Activated CD4-positive, alpha-beta T cell treated with anti-CD3 and anti-CD28 coated beads for 36 hours (primary cell): ENCODE measurements around the gene PPIP5K1. TPM values are rescaled to one million over a fixed set of nuclear protein-coding genes. Genes with fewer than 3 reads are reported as not detected.

Experiments used
- ATAC-seq: fragments of 200-7000 bp; cut with Tn5 transposase; one replicate; pipeline ENCODE4 v1.10.0; 2021; ENCODE audit warnings: mild to moderate bottlenecking, moderate library complexity
- CTCF ChIA-PET: fragments of 350-600 bp; sonication (Branson Sonifier 250); formaldehyde crosslinking; loops from one replicate; lab custom pipeline; 2021; ENCODE audit warnings: antibody characterized with exemption; lab: Charles Lee
- POLR2A ChIA-PET: fragments of 350-600 bp; sonication (Branson Sonifier 250); formaldehyde crosslinking; loops from one replicate; lab custom pipeline; 2021; ENCODE audit warnings: antibody characterized with exemption, inconsistent platforms; lab: Charles Lee
- DNase-seq: peaks from one replicate; pipeline ENCODE4 v3.0.0-alpha.2; 2020
- H3K27ac Mint-ChIP-seq: one replicate; pipeline ENCODE4 v1.8.0; 2021; ENCODE audit warnings: mixed read lengths
- H3K27me3 Mint-ChIP-seq: one replicate; pipeline ENCODE4 v1.8.0; 2021; ENCODE audit warnings: mixed read lengths
- H3K36me3 Mint-ChIP-seq: one replicate; pipeline ENCODE4 v1.8.0; 2021; ENCODE audit warnings: low read depth, mixed read lengths
- H3K4me1 Mint-ChIP-seq: one replicate; pipeline ENCODE4 v1.8.0; 2021; ENCODE audit warnings: mixed read lengths
- H3K4me3 Mint-ChIP-seq: one replicate; pipeline ENCODE4 v1.8.0; 2021; ENCODE audit warnings: mild to moderate bottlenecking, moderate library complexity, mixed read lengths
- H3K9me3 Mint-ChIP-seq: one replicate; pipeline ENCODE4 v1.8.0; 2021; ENCODE audit warnings: low read depth, mixed read lengths
- intact Hi-C, 2 experiments: fragments of 100-400 bp; cut with DNase I in 1 of 2; cut with micrococcal nuclease in 1 of 2; formaldehyde crosslinking; loops; one replicate each; pipeline versions ENCODE4 v1.14.2 to v1.15.1; 2022 to 2024; cut with DNase I, micrococcal nuclease
- total RNA-seq, 2 experiments: library from RNA; stranded (reverse); gene quantifications; one replicate each; pipeline ENCODE4 v1.2.3, GENCODE V29; 2021

Gene PPIP5K1
- total RNA-seq, 2 experiments from 2014 or later = 37.7 to 42.6 TPM

DNA sequence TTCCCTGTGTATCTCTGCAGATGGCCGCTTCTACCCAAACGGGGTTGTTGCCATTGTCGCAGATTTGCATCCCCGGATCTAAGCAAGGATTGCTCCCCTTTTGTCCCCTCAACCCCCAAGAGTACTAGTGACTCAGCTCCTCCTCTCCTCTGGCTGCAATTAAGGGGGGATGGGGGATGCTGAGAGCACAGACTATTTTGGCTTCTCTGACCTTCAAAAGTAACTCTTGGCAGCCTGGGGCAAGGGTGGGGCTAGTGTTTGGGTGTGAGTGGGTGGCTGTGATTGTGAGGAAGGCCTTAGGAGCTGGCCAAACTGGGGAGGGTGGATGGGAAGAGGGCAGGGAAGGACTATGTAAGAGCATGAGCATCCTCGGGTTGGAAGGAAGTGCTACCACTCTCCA is 73.8 kb downstream of the PPIP5K1 start:
- Mint-ChIP-seq H3K4me1 (peaks cover 28% of the 10 kb centered on the region), H3K4me3 (no peak overlapping the region), H3K36me3 (no peaks in the 10 kb centered on the region), H3K27ac (no peak overlapping the region), H3K27me3 (peaks cover 22% of the 10 kb centered on the region), H3K9me3 (no peaks in the 10 kb centered on the region)
- POLR2A ChIA-PET = interaction anchor here (0.5 kb wide), 1 partner anchor 55 kb away, joined by 5 read pairs; no protein-coding TSS in a partner anchor
- intact Hi-C loops = loop anchor here (5.0 to 10.0 kb wide), 2 partner anchors 34 to 259 kb away; partner anchors contain the start of gene ELL3 (in 1 of the 2)
- DNase-seq (no peak), ATAC-seq (no peak)
- CTCF ChIA-PET = interaction anchor here (0.6 to 1.2 kb wide), 2 partner anchors 10 to 191 kb away, joined by 3 to 5 read pairs; no protein-coding TSS in a partner anchor

DNA sequence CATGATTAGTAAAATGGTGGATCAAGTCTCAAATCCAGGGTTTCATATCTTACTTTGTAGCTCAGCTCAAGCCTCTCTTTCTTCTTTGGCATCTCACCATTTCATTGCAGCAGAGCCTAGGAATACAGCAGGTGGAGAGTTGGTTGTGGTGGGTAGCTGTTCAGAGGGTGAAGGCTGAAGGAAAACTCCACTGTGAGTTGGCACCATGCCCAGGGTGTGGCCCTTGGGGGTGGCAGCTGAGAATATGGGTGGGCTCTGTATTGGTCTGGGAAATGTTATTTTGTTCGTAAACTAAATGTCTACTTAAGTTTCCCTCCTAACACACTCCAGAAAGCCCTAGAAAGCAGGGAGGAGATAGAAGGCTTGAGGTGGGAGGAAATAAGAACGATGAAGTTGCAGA is 74.3 kb downstream of the PPIP5K1 start:
- Mint-ChIP-seq H3K27me3 (peaks cover 22% of the 10 kb centered on the region), H3K27ac (no peak overlapping the region), H3K9me3 (no peaks in the 10 kb centered on the region), H3K4me1 (peaks cover 31% of the 10 kb centered on the region), H3K36me3 (no peaks in the 10 kb centered on the region), H3K4me3 (no peak overlapping the region)
- CTCF ChIA-PET = interaction anchor here (0.6 to 2.8 kb wide), 6 partner anchors 9 to 191 kb away, joined by 3 to 21 read pairs (median 4); no protein-coding TSS in a partner anchor
- POLR2A ChIA-PET = no interaction called here
- no peak for ATAC-seq
- intact Hi-C loops = loop anchor here (5.0 to 10.0 kb wide), 2 partner anchors 33 to 259 kb away; partner anchors contain the start of gene ELL3 (in 1 of the 2)
- no peak for DNase-seq

DNA sequence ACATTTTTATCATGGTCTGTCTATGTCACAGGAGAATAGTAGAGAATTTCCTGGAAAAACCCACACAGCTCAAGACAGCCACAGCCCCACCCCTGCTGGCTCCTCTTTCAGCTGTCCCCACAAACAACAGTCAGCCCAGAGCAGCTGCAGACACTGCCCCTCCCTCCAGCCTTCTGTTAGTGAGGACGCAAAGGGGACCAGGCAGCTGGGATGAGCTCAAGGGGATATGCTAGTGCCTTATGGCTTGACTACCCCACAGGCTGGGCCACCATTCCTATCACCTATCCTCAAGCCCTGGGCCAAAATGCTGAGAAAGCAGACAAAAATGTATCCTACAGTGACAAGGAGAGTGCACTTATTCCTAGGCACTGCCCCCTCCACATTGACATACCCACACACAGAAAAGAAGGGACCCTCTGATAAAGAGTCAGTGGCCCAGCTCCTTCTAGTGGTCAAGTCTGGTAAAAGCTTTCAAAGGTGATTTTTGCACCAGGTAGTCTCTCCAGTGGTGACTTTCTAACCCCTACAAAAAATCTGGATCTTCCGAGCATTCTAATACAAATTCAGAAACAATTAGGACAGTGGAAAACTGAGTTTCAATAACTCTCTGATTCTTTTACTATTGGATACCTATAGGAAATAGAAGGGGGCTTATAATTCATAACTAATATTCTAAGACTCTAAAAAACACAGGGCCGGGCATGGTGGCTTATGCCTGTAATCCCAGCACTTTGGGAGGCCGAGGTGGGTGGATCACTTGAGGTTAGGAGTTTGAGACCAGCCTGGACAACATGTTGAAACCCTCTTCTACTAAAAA is 75.6 kb downstream of the PPIP5K1 start:
- DNase-seq (no peak), ATAC-seq (no peak)
- Mint-ChIP-seq H3K4me1 (peaks cover 40% of the 10 kb centered on the region), H3K4me3 (no peak overlapping the region), H3K36me3 (no peaks in the 10 kb centered on the region), H3K27ac (peak overlapping the region; percentile 35), H3K27me3 (peaks cover 22% of the 10 kb centered on the region), H3K9me3 (no peaks in the 10 kb centered on the region)
- ChIA-PET POLR2A (no interaction called here), CTCF (interaction anchor here (0.5 to 2.8 kb wide), 18 partner anchors 8 to 138 kb away, joined by 3 to 21 read pairs (median 3); no protein-coding TSS in a partner anchor)
- intact Hi-C loops = loop anchor here (5.0 to 10.0 kb wide), 2 partner anchors 32 to 260 kb away; partner anchors contain the start of gene ELL3 (in 1 of the 2)

DNA sequence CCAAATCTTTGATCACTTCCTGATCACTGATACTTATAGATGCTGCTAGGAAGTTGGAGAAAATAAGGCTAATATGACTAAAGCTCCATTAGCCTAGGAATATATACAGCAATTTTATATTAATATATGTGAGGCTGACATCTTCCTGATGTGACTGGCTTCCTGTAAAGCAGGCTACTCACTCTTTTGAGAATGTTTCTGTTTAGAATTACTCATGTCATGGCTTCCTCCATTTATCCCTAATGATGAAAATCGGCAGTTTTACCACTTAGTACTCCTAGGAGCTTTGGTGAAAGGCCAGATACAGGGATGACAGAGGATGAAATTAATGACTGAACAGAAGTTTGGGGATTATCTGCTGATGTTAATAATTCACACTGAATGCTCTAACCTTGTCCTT is 76.5 kb downstream of the PPIP5K1 start:
- Mint-ChIP-seq H3K4me3 (no peak overlapping the region), H3K36me3 (no peaks in the 10 kb centered on the region), H3K27me3 (peaks cover 21% of the 10 kb centered on the region), H3K9me3 (no peaks in the 10 kb centered on the region), H3K4me1 (peaks cover 44% of the 10 kb centered on the region), H3K27ac (peak overlapping the region; percentile 35)
- ATAC-seq = no peak
- ChIA-PET POLR2A (no interaction called here), CTCF (interaction anchor here (0.6 to 2.8 kb wide), 7 partner anchors 9 to 277 kb away, joined by 3 to 21 read pairs (median 4); no protein-coding TSS in a partner anchor)
- no peak for DNase-seq
- intact Hi-C loops = loop anchor here in 1 of 2 experiments (10.0 kb wide), 1 partner anchor 261 kb away; the partner anchor contains the start of gene ELL3

DNA sequence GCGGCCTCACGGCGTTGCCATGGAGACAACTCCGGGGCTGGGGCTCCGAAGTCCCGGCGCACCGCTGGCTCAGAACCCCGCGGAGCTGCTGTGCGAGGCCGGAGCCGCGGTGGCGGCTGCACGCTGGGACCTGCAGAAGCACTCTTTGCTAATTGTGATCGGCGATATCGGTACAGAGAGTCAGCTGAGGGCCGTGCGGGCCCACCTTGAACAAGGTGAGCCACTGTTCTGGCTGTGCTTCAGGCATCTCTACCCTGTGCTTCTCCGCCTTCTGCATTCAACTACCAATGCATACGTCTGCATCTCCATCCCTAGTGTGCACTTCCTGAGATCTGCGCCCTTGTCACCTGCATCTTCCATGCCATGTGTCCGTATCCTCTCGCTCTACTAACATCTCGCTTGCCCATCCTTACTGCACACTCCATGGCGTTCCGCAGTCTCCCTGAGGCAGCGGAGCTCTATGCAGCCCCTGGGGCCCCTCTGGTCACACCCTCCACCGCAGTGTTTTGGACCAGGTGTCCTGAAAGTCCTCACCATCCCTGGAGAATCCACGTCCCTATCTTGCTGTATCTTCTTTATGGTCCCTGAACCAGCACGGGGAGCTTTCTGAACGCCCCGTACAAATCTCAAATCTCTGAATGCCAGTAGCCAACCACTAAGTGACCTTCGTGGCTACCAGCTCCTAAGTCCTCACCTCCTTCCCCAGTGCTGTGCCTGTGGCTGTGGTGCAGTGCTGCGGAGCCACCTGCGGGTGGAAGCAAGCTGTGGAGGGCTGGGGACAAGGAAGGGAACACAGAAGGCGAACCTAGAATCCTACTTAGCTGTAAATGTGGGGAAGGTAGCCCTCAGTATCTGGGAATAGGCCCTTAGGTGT is 78.8 kb downstream of the PPIP5K1 start:
- Mint-ChIP-seq H3K9me3 (no peaks in the 10 kb centered on the region), H3K4me1 (peaks cover 33% of the 10 kb centered on the region), H3K27me3 (peaks cover 6% of the 10 kb centered on the region), H3K27ac (peak overlapping the region; percentile 13), H3K4me3 (peak overlapping the region; percentile 91), H3K36me3 (no peaks in the 10 kb centered on the region)
- peak; percentile 52 for DNase-seq
- ChIA-PET POLR2A (interaction anchor here (0.6 to 2.2 kb wide), 7 partner anchors 18 to 970 kb away, joined by 3 to 7 read pairs (median 4); partner anchors contain the start of gene TP53BP1), CTCF (interaction anchor here (0.7 to 1.9 kb wide), 6 partner anchors 18 to 336 kb away, joined by 3 to 11 read pairs (median 4); partner anchors contain the start of gene TP53BP1)
- ATAC-seq = no peak
- intact Hi-C loops = loop anchor here (2.0 to 10.0 kb wide), 4 partner anchors 70 to 590 kb away; partner anchors contain the start of genes CCNDBP1 (in 1 of the 2), ELL3 (in 1 of the 2) and TTBK2 (in 1 of the 2)

DNA sequence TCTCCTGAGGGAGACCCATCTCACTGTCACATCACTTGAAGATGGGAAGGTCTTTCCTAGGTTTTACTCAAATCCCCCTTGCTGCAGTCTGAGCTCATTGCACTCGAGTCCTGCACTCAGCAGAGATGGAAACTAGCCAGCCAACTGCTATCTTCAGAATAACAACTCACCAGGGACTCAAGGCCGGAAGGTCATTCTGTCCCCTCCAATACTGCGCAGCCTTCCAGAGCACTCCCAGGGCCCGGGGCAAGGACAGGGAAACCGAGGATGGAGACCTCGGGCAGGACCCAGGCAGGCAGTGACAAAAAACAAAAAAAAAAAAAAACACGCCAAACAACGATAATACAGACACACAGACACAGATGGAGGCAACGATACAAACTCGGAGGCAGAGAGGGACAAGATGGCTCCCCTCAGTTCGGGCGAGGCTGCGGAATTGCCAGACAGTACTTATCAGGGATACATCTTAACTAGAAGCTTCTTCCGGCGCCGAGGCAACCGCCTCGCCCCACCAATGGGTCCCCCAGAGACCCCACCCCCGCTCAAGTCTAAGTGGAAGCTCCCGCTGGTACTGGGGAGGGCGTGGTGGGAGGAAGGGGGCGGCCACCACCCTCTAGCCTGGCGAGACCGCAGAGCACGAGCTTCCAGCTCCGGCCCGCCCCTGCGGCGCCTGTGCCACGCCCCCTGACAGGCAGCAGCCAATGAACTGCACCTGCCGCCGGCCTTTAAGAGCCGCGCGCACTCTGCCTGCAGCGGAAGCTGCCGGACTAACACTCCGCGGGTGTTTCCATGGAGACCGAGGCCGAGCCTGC is 79.6 kb downstream of the PPIP5K1 start:
- peaks cover 32% of the 10 kb centered on the region for H3K4me1 Mint-ChIP-seq
- ATAC-seq (peak; percentile 95), DNase-seq (peak; percentile 98)
- H3K4me3 Mint-ChIP-seq = peak overlapping the region; percentile 91
- no peaks in the 10 kb centered on the region for H3K36me3 Mint-ChIP-seq
- ChIA-PET POLR2A (interaction anchor here (0.5 to 2.2 kb wide), 6 partner anchors 17 to 236 kb away, joined by 3 to 7 read pairs (median 5); partner anchors contain the start of gene TP53BP1), CTCF (interaction anchor here (1.2 to 1.5 kb wide), 2 partner anchors 69 to 72 kb away, joined by 4 to 9 read pairs; no protein-coding TSS in a partner anchor)
- H3K9me3 Mint-ChIP-seq = no peaks in the 10 kb centered on the region
- H3K27me3 Mint-ChIP-seq = no peaks in the 10 kb centered on the region
- intact Hi-C loops = loop anchor here (1.0 to 10.0 kb wide), 12 partner anchors 17 to 590 kb away; partner anchors contain the start of genes TP53BP1 (in 2 of the 2), CCNDBP1 (in 1 of the 2), ELL3 (in 1 of the 2) and LCMT2 (in 1 of the 2)
- H3K27ac Mint-ChIP-seq = peak overlapping the region; percentile 90

DNA sequence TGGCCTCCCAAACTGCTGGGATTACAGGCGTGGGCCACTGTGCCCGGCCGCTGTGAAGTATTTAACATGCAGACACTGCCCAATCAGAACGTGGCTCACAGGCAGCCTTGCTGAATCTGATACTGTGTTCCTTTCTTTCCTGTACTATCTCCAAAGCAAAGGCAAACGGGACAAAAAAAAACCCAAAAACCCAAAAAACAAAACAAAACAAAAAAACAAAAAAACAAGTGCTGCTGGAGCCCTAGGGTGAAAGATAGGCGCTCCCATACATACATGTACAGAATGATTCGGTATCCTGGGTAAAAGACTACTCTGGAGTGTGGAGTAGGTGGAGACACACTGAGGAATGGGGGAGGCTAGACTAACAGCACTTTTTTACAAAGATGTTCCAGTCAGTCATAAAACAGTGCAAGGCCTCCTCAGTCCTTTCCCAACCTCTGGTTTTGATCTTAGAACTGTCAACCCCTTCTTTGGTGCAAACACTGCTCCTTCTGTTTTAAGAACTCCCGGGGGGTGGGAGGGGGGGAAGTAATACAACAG is 80.3 kb downstream of the PPIP5K1 start:
- Mint-ChIP-seq H3K9me3 (no peaks in the 10 kb centered on the region), H3K27ac (peak overlapping the region; percentile 90), H3K4me1 (peaks cover 32% of the 10 kb centered on the region), H3K4me3 (peak overlapping the region; percentile 91), H3K36me3 (no peaks in the 10 kb centered on the region), H3K27me3 (no peaks in the 10 kb centered on the region)
- no peak for ATAC-seq
- DNase-seq = no peak
- intact Hi-C loops = loop anchor here (1.0 to 10.0 kb wide), 12 partner anchors 16 to 589 kb away; partner anchors contain the start of genes TP53BP1 (in 2 of the 2), CCNDBP1 (in 1 of the 2), ELL3 (in 1 of the 2) and LCMT2 (in 1 of the 2)
- POLR2A ChIA-PET = interaction anchor here (0.5 to 0.8 kb wide), 2 partner anchors 27 to 237 kb away, joined by 3 to 7 read pairs; no protein-coding TSS in a partner anchor
- CTCF ChIA-PET = no interaction called here

DNA sequence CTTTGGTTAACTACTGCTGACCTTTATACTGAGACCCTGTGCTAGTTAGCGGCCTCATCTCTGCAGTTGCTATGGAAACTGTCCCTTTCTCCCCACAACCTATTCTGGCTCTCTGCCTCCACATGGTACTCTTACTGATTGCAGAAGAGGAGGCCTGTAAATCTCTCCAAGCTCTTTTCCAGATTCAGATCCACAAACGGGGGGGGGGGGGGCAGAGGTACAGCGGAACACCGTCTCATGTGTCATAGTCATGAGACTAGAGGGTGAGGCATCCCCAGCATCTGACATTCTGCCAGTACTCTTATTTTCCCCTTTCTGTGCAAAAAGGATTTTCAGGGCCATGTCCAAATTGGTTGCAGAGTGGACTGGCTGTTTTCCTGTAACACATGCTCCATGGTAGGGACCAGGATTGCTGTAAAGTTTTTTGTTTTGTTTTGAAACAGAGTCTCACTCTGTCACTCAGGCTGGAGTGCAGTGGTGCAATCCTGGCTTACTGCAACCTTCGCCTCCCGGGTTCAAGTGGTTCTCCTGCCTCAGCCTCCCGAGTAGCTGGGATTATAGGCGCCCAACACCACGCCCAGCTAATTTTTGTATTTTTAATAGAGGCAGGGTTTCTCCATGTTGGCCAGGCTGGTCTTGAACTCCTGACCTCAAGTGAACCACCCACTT is 80.9 kb downstream of the PPIP5K1 start:
- ATAC-seq (no peak), DNase-seq (no peak)
- no peak overlapping the region for H3K4me3 Mint-ChIP-seq
- ChIA-PET POLR2A (no interaction called here), CTCF (no interaction called here)
- no peaks in the 10 kb centered on the region for H3K9me3 Mint-ChIP-seq
- intact Hi-C loops = no loop called here
- peaks cover 29% of the 10 kb centered on the region for H3K4me1 Mint-ChIP-seq
- no peaks in the 10 kb centered on the region for H3K36me3 Mint-ChIP-seq
- no peaks in the 10 kb centered on the region for H3K27me3 Mint-ChIP-seq
- no peak overlapping the region for H3K27ac Mint-ChIP-seq

DNA sequence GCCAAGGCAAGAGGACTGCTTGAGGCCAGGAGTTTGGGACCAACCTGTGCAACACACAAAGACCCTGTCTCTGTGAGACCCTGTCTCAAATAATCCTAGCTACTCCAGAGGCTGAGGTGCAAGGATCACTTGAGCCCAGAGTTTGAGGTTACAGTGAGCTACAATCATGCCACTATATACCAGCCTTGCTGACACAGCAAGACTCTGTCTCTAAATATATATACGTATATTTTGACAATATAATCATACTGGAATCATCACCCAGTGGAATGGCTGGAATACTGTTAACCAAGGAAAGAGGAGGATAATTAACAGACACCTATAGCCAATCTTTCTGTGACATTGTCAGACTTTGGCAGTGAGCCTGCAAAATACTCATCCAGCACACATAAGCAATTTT is 81.6 kb downstream of the PPIP5K1 start:
- ChIA-PET CTCF (interaction anchor here (0.6 kb wide), 1 partner anchor 353 kb away, joined by 4 read pairs; no protein-coding TSS in a partner anchor), POLR2A (no interaction called here)
- Mint-ChIP-seq H3K4me1 (peaks cover 22% of the 10 kb centered on the region), H3K4me3 (no peak overlapping the region), H3K27ac (no peak overlapping the region), H3K9me3 (no peaks in the 10 kb centered on the region), H3K36me3 (no peaks in the 10 kb centered on the region), H3K27me3 (no peaks in the 10 kb centered on the region)
- DNase-seq (no peak), ATAC-seq (no peak)
- intact Hi-C loops = no loop called here
